PFSK-1 (cell line): ENCODE measurements around the gene NDST3.

ENCODE experiments used
- FOXP2 ChIP-seq: optimal IDR thresholded peaks from 2 replicates; pipeline ENCODE3; 2011; ENCODE audit warnings: borderline replicate concordance, control low read depth, inconsistent platforms; ENCODE audit not compliant: insufficient read depth; ENCODE audit errors: extremely low read length, extremely low read depth
- POLR2AphosphoS5 ChIP-seq: IDR thresholded peaks from 2 replicates; pipeline ENCODE4 v1.6.1; 2012; ENCODE audit warnings: low read depth, mild to moderate bottlenecking, control low read depth, low read length, moderate library complexity
- SIN3A ChIP-seq: IDR thresholded peaks from 2 replicates; pipeline ENCODE4 v1.6.1; 2012; ENCODE audit warnings: mild to moderate bottlenecking, low read length, moderate library complexity, borderline replicate concordance; ENCODE audit not compliant: insufficient read depth
- TAF1 ChIP-seq: IDR thresholded peaks from 2 replicates; pipeline ENCODE4 v1.6.1; 2012; ENCODE audit warnings: low read length, control low read depth, borderline replicate concordance; ENCODE audit not compliant: insufficient read depth
- TF ChIP-seq, protein P1 (sequence below), 2 experiments: IDR thresholded peaks; 2 replicates each; pipeline versions ENCODE4 v1.6.1 to v1.8.0; 2011 to 2012; ENCODE audit warnings: low read depth in 2 of 2, low read length in 2 of 2, control low read depth in 1 of 2, inconsistent platforms in 1 of 2, mild to moderate bottlenecking in 1 of 2, moderate library complexity in 1 of 2; ENCODE audit not compliant: insufficient read depth in 1 of 2

Gene NDST3

GRCh38 chr4:118285931-118286330 is 251.6 kb downstream of the NDST3 start:
- TF ChIP-seq, protein P1, sequence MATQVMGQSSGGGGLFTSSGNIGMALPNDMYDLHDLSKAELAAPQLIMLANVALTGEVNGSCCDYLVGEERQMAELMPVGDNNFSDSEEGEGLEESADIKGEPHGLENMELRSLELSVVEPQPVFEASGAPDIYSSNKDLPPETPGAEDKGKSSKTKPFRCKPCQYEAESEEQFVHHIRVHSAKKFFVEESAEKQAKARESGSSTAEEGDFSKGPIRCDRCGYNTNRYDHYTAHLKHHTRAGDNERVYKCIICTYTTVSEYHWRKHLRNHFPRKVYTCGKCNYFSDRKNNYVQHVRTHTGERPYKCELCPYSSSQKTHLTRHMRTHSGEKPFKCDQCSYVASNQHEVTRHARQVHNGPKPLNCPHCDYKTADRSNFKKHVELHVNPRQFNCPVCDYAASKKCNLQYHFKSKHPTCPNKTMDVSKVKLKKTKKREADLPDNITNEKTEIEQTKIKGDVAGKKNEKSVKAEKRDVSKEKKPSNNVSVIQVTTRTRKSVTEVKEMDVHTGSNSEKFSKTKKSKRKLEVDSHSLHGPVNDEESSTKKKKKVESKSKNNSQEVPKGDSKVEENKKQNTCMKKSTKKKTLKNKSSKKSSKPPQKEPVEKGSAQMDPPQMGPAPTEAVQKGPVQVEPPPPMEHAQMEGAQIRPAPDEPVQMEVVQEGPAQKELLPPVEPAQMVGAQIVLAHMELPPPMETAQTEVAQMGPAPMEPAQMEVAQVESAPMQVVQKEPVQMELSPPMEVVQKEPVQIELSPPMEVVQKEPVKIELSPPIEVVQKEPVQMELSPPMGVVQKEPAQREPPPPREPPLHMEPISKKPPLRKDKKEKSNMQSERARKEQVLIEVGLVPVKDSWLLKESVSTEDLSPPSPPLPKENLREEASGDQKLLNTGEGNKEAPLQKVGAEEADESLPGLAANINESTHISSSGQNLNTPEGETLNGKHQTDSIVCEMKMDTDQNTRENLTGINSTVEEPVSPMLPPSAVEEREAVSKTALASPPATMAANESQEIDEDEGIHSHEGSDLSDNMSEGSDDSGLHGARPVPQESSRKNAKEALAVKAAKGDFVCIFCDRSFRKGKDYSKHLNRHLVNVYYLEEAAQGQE (IDR thresholded peaks at IDR 0.05; ENCODE audit: insufficient read depth in 1 of 2, low read depth in 2 of 2, low read length in 2 of 2), result no peak
- TF ChIP-seq FOXP2 (no peak), SIN3A (no peak), TAF1 (no peak), POLR2AphosphoS5 (no peak)

DNA sequence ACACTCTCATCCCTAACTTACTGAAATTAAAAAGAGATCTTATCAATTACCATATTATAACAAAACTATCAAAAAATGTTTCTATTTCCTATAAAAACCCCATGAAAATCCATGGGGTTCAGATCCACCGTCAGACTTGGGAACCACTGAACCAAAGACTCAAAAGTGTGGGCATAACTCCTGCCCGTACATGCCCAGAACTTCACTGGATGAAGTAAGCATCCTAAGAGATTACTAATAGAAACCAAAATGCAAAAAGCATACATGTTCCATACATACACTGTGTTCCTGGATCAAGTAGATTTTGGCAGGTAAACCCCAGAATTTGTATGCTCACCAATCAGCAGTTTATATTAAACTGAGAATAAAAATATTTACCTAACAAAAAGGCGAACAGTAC is 252.4 kb downstream of the NDST3 start:
- TF ChIP-seq, protein P1 (IDR thresholded peaks at IDR 0.05; ENCODE audit: insufficient read depth in 1 of 2, low read depth in 2 of 2, low read length in 2 of 2), result no peak
- TF ChIP-seq FOXP2 (no peak), POLR2AphosphoS5 (no peak), SIN3A (no peak), TAF1 (no peak)

DNA sequence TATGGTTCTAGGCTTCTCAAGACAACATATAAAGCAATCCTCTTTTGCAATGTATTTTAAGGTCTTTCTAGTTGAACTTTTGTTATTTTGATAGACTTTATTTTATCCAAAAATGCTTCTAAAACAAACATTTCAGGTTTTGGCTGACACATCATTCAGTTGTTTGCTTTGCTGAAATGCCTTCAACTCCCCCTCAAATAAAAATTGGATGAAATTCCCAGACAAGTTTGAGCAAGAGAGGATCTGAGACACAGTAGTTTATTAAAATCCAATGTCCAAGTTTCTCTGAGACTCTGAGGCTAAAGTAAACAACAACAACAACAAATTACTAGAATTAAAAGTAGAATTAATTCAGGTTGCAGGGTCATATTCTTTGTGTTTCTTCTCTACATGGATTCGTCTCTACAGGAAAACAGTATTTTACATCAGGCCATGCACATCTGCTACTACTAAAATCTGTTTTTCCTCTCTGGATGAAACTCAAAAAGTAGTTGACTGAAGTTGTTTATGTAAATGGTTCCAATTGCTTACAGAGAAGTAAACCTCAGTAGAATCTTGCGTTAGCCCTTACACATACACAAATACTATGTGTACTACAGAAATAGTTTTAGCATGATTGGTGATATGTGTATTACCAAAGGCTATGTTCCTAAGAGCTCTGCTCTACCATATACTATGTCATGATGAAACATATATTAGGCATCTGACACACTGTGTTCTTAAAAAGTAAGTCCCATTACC is 253.6 kb downstream of the NDST3 start:
- no peak for TF ChIP-seq POLR2AphosphoS5

GRCh38 chr4:118289794-118290193 is 255.5 kb downstream of the NDST3 start:
- TF ChIP-seq TAF1, result no peak
- TF ChIP-seq POLR2AphosphoS5, result no peak
- TF ChIP-seq, protein P1 (IDR thresholded peaks at IDR 0.05; ENCODE audit: insufficient read depth in 1 of 2, low read depth in 2 of 2, low read length in 2 of 2), result no peak
- TF ChIP-seq FOXP2, result no peak
- no peak for TF ChIP-seq SIN3A

GRCh38 chr4:118290951-118291350 is 256.7 kb downstream of the NDST3 start:
- TF ChIP-seq TAF1, result no peak
- no peak for TF ChIP-seq SIN3A
- TF ChIP-seq, protein P1 (IDR thresholded peaks at IDR 0.05; ENCODE audit: insufficient read depth in 1 of 2, low read depth in 2 of 2, low read length in 2 of 2), result no peak
- TF ChIP-seq FOXP2, result no peak
- TF ChIP-seq POLR2AphosphoS5, result no peak
